HG02588 (cell line): Measurements from ENCODE around the gene TEX35.
"Not testable (repeated sequence)": the region's sequence is repeated elsewhere in the genome, so short reads cannot be mapped to it uniquely, and the experiment has no call there.

ENCODE experiments used
- ATAC-seq: cut with Tn5 transposase; IDR thresholded peaks from one replicate; pipeline ENCODE4 v1.9.1; 2021; ENCODE audit warnings: mild to moderate bottlenecking, moderate library complexity; ENCODE audit not compliant: unreplicated experiment

TEX35 gene

GRCh38 chr1:178493301-178493741 is 19.6 kb upstream of the TEX35 start:
- no peak for ATAC-seq

- no peak for ATAC-seq
These were observed 18.3 kb upstream of the TEX35 start for GRCh38 chr1:178494569-178494971.

- ATAC-seq = no peak
These were observed 17.8 kb upstream of the TEX35 start for GRCh38 chr1:178495158-178495557.

- ATAC-seq = no peak
These were observed 17.0 kb upstream of the TEX35 start for GRCh38 chr1:178495741-178496409.

GRCh38 chr1:178496410-178497135 is 16.3 kb upstream of the TEX35 start, which contains the start of gene CLEC20A:
CLEC20A (minus strand) TSS chr1:178496964; CDS start chr1:178496939, 25 bp downstream.
- no peak for ATAC-seq

- ATAC-seq = no peak
These were observed 14.9 kb upstream of the TEX35 start for GRCh38 chr1:178497903-178498478.

GRCh38 chr1:178498896-178499675 is 13.8 kb upstream of the TEX35 start:
- ATAC-seq = no peak

- ATAC-seq = no peak
These were observed 12.7 kb upstream of the TEX35 start for GRCh38 chr1:178500091-178500770.

GRCh38 chr1:178500936-178501554 is 11.9 kb upstream of the TEX35 start:
- ATAC-seq = no peak

GRCh38 chr1:178501705-178502329 is 11.1 kb upstream of the TEX35 start:
- ATAC-seq = peak; percentile 72

GRCh38 chr1:178502330-178502714 is 10.6 kb upstream of the TEX35 start:
- no peak for ATAC-seq

GRCh38 chr1:178502856-178503255 is 10.1 kb upstream of the TEX35 start:
- ATAC-seq = no peak

GRCh38 chr1:178503316-178503715 is 9.6 kb upstream of the TEX35 start:
- ATAC-seq = not testable (repeated sequence)

- no peak for ATAC-seq
These were observed 9.1 kb upstream of the TEX35 start for GRCh38 chr1:178503849-178504248.

GRCh38 chr1:178504286-178504685 is 8.6 kb upstream of the TEX35 start:
- no peak for ATAC-seq

- ATAC-seq = no peak
These were observed 6.7 kb upstream of the TEX35 start for GRCh38 chr1:178506177-178506576.

GRCh38 chr1:178506669-178507068 is 6.2 kb upstream of the TEX35 start:
- no peak for ATAC-seq

GRCh38 chr1:178509414-178510007 is 3.4 kb upstream of the TEX35 start:
- ATAC-seq = no peak

GRCh38 chr1:178510155-178510554 is 2.8 kb upstream of the TEX35 start:
- no peak for ATAC-seq
